OCI-LY7 (cell line): ENCODE measurements around the gene PTPRT. TPM values are rescaled to one million over a fixed set of nuclear protein-coding genes. Genes with fewer than 3 reads are reported as not detected.

Experiments
- BruUV-seq: library from RNA; stranded (reverse); fragments of 400-500 nt; replicated peaks from 2 replicates; lab custom pipeline; 2021; lab: Mats Ljungman, UMichigan
- CTCF ChIA-PET: fragments of 300-600 bp; sonication (Branson Sonifier 250); formaldehyde crosslinking; loops from one replicate; lab custom pipeline; 2022; ENCODE audit warnings: antibody characterized with exemption; ENCODE audit not compliant: unreplicated experiment; lab: Charles Lee
- POLR2A ChIA-PET: fragments of 300-600 bp; sonication (Branson Sonifier 250); formaldehyde crosslinking; loops from one replicate; lab custom pipeline; 2022; ENCODE audit warnings: antibody characterized with exemption; lab: Charles Lee
- DNase-seq: peaks from one replicate; pipeline ENCODE4 v3.0.0-alpha.2; 2015; ENCODE audit warnings: low spot score
- H2AFZ ChIP-seq: fragments of 200-600 bp; sonication (generic), shearing (Covaris generic); 2 replicates; pipeline ENCODE4 v1.6.1; 2014; ENCODE audit warnings: mild to moderate bottlenecking, antibody characterized with exemption, low read length, moderate library complexity
- H3K27ac ChIP-seq: fragments of 200-600 bp; sonication (generic); 2 replicates; pipeline ENCODE4 v1.5.1; 2014; ENCODE audit warnings: mixed run types, low read depth, mild to moderate bottlenecking, moderate library complexity, low read length, inconsistent platforms; ENCODE audit not compliant: poor library complexity, severe bottlenecking
- H3K36me3 ChIP-seq: fragments of 200-600 bp; sonication (generic); 2 replicates; pipeline ENCODE4 v1.6.1; 2014; ENCODE audit warnings: mild to moderate bottlenecking, antibody characterized with exemption, low read length, moderate library complexity, mixed read lengths; ENCODE audit not compliant: insufficient read depth
- H3K4me1 ChIP-seq: fragments of 200-600 bp; sonication (generic); 2 replicates; pipeline ENCODE4 v1.5.1; 2014; ENCODE audit warnings: mild to moderate bottlenecking, low read length; ENCODE audit not compliant: insufficient read depth, poor library complexity, severe bottlenecking
- H3K4me2 ChIP-seq: fragments of 200-600 bp; sonication (generic); 2 replicates; pipeline ENCODE4 v1.6.1; 2014; ENCODE audit warnings: mild to moderate bottlenecking, low read length
- H3K4me3 ChIP-seq: fragments of 200-600 bp; sonication (generic); 2 replicates; pipeline ENCODE4 v1.5.1; 2014; ENCODE audit warnings: mild to moderate bottlenecking, low read depth, low read length; ENCODE audit not compliant: poor library complexity, severe bottlenecking
- H3K79me2 ChIP-seq: fragments of 200-600 bp; sonication (generic); 2 replicates; pipeline ENCODE4 v1.6.1; 2016; ENCODE audit warnings: low read depth, mild to moderate bottlenecking, low read length, moderate library complexity, mixed read lengths; ENCODE audit not compliant: insufficient read depth
- H3K9me2 ChIP-seq: fragments of 200-600 bp; sonication (generic); 2 replicates; pipeline ENCODE4 v1.6.1; 2016; ENCODE audit warnings: mild to moderate bottlenecking, low read length, mixed read lengths; ENCODE audit not compliant: insufficient read depth
- H3K9me3 ChIP-seq: fragments of 200-600 bp; sonication (generic); 2 replicates; pipeline ENCODE4 v1.6.1; 2014; ENCODE audit warnings: mild to moderate bottlenecking, mixed run types, low read length, mixed read lengths
- H4K20me1 ChIP-seq: fragments of 200-600 bp; sonication (generic); 2 replicates; pipeline ENCODE4 v1.6.1; 2014; ENCODE audit warnings: mild to moderate bottlenecking, antibody characterized with exemption, low read length, moderate library complexity, mixed read lengths; ENCODE audit not compliant: insufficient read depth
- EZH2phosphoT487 ChIP-seq: fragments of 200-600 bp; sonication (generic); IDR thresholded peaks from 2 replicates; pipeline ENCODE4 v1.6.1; 2018; ENCODE audit warnings: low read depth, borderline replicate concordance, mild to moderate bottlenecking, mixed run types, antibody characterized with exemption, low read length, moderate library complexity, mixed read lengths
- intact Hi-C: fragments of 100-400 bp; cut with micrococcal nuclease; formaldehyde crosslinking; loops from one replicate; pipeline ENCODE4 v1.10.0; 2022; ENCODE audit not compliant: unreplicated experiment
- total RNA-seq, 2 experiments: library from RNA; depleted of rRNA in 1 of 2; stranded (reverse); fragments of >200 nt in 1 of 2; shearing (Covaris generic) in 1 of 2; gene quantifications; 2 replicates each; pipeline ENCODE4 v1.2.3, GENCODE V29; 2014 to 2022
- TF ChIP-seq, protein P1 (sequence below): fragments of 200-600 bp; sonication (generic); conservative IDR thresholded peaks from 2 replicates; pipeline ENCODE4 v1.5.1; 2014; ENCODE audit warnings: mild to moderate bottlenecking, antibody characterized with exemption, low read length, moderate library complexity, mixed read lengths

Gene PTPRT
- total RNA-seq, 2 experiments from 2014 or later = not detected

GRCh38 chr20:42609618-42610017 is 580.1 kb downstream of the PTPRT start:
- DNase-seq = no peak
- Histone ChIP-seq H3K79me2 (no peaks in the 10 kb centered on the region), H3K9me2 (no peaks in the 10 kb centered on the region), H3K4me1 (no peaks in the 10 kb centered on the region), H3K4me3 (no peak overlapping the region), H3K9me3 (no peaks in the 10 kb centered on the region), H3K36me3 (no peaks in the 10 kb centered on the region), H3K4me2 (no peak overlapping the region), H2AFZ (no peak overlapping the region), H4K20me1 (no peaks in the 10 kb centered on the region), H3K27ac (no peak overlapping the region)
- intact Hi-C loops = no loop called here
- TF ChIP-seq, protein P1, sequence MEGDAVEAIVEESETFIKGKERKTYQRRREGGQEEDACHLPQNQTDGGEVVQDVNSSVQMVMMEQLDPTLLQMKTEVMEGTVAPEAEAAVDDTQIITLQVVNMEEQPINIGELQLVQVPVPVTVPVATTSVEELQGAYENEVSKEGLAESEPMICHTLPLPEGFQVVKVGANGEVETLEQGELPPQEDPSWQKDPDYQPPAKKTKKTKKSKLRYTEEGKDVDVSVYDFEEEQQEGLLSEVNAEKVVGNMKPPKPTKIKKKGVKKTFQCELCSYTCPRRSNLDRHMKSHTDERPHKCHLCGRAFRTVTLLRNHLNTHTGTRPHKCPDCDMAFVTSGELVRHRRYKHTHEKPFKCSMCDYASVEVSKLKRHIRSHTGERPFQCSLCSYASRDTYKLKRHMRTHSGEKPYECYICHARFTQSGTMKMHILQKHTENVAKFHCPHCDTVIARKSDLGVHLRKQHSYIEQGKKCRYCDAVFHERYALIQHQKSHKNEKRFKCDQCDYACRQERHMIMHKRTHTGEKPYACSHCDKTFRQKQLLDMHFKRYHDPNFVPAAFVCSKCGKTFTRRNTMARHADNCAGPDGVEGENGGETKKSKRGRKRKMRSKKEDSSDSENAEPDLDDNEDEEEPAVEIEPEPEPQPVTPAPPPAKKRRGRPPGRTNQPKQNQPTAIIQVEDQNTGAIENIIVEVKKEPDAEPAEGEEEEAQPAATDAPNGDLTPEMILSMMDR = no peak
- TF ChIP-seq EZH2phosphoT487 = no peak
- ChIA-PET POLR2A (no interaction called here), CTCF (no interaction called here)
- BruUV-seq = no TSS peak

- ChIA-PET POLR2A (no interaction called here), CTCF (no interaction called here)
- BruUV-seq = no TSS peak
- Histone ChIP-seq H3K9me2 (no peaks in the 10 kb centered on the region), H3K36me3 (no peaks in the 10 kb centered on the region), H3K4me2 (no peak overlapping the region), H3K27ac (no peak overlapping the region), H3K4me3 (no peak overlapping the region), H3K9me3 (no peaks in the 10 kb centered on the region), H4K20me1 (no peaks in the 10 kb centered on the region), H3K4me1 (no peaks in the 10 kb centered on the region), H2AFZ (no peak overlapping the region), H3K79me2 (no peaks in the 10 kb centered on the region)
- intact Hi-C loops = no loop called here
- no peak for DNase-seq
- TF ChIP-seq, protein P1 = no peak
- TF ChIP-seq EZH2phosphoT487 = no peak
These were observed 584.4 kb downstream of the PTPRT start for GRCh38 chr20:42604998-42605956.

DNA sequence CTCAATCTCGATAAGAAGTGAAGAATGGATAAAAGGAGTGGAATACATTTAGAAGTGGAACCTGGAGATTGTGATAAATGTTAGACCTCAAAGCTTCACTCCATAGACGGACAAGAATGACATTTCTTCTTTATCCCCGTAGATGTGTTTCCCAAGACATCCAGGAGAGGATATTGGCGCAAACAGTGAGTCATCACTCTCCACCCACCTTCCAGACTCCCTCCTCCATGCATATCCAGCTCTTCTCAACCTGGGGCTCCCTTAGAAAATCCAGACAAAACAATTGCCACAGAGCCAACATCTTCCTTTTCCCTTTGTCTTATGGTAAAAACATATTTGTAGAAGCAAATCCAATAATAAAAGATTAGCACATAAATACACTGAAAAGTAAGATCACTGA is 586.1 kb downstream of the PTPRT start:
- no peak overlapping the region for H2AFZ ChIP-seq
- H4K20me1 ChIP-seq = no peaks in the 10 kb centered on the region
- BruUV-seq = no TSS peak
- ChIA-PET POLR2A (interaction anchor here (0.6 kb wide), 1 partner anchor 1747 kb away, joined by 3 read pairs; no protein-coding TSS in a partner anchor), CTCF (no interaction called here)
- no peaks in the 10 kb centered on the region for H3K9me3 ChIP-seq
- no peak for DNase-seq
- H3K4me2 ChIP-seq = no peak overlapping the region
- H3K27ac ChIP-seq = no peak overlapping the region
- no peak for TF ChIP-seq EZH2phosphoT487
- TF ChIP-seq, protein P1 = no peak
- H3K9me2 ChIP-seq = no peaks in the 10 kb centered on the region
- H3K36me3 ChIP-seq = no peaks in the 10 kb centered on the region
- H3K4me3 ChIP-seq = no peak overlapping the region
- no peaks in the 10 kb centered on the region for H3K4me1 ChIP-seq
- no peaks in the 10 kb centered on the region for H3K79me2 ChIP-seq
- intact Hi-C loops = no loop called here
